GM23338 (cell line): ENCODE measurements around the gene CYP4F8.

Experiments used
- CREB1 ChIP-seq: fragments of 250-450 bp; sonication (Bioruptor Pico); IDR thresholded peaks from 2 replicates; pipeline ENCODE4 v1.5.0; 2020; ENCODE audit warnings: low read depth, mild to moderate bottlenecking, moderate library complexity
- EZH2 ChIP-seq: fragments of 200-600 bp; sonication (generic); IDR thresholded peaks from one replicate; pipeline ENCODE4 v1.8.0; 2017; ENCODE audit warnings: antibody characterized with exemption, mild to moderate bottlenecking, low read depth; ENCODE audit not compliant: unreplicated experiment
- EZH2phosphoT487 ChIP-seq: fragments of 200-600 bp; sonication (generic); IDR thresholded peaks from one replicate; pipeline ENCODE4 v1.8.1; 2018; ENCODE audit warnings: antibody characterized with exemption; ENCODE audit not compliant: unreplicated experiment
- JUNB ChIP-seq: IDR thresholded peaks from one replicate; pipeline ENCODE4 v1.6.1; 2016; ENCODE audit warnings: antibody characterized with exemption; ENCODE audit not compliant: unreplicated experiment
- POLR2AphosphoS5 ChIP-seq: IDR thresholded peaks from 2 replicates; pipeline ENCODE4 v1.6.1; 2016; ENCODE audit warnings: antibody characterized with exemption, low read depth
- REST ChIP-seq: IDR thresholded peaks from one replicate; pipeline ENCODE4 v1.6.1; 2018; ENCODE audit warnings: antibody characterized with exemption; ENCODE audit not compliant: unreplicated experiment
- ZNF331 ChIP-seq: fragments of 250-450 bp; sonication (Bioruptor Pico); IDR thresholded peaks from 2 replicates; pipeline ENCODE4 v1.5.0; 2020; ENCODE audit warnings: low read depth, mild to moderate bottlenecking, moderate library complexity
- TF ChIP-seq, protein P1 (sequence below), 2 experiments: fragments of 200-600 bp in 1 of 2; sonication (generic) in 1 of 2; conservative IDR thresholded peaks; 2 replicates each; pipeline versions ENCODE4 v1.5.1 to v1.6.1; 2016 to 2017; ENCODE audit warnings: antibody characterized with exemption in 2 of 2, low read depth in 2 of 2, mild to moderate bottlenecking in 2 of 2, moderate library complexity in 1 of 2
- TF ChIP-seq, protein P2 (sequence below): IDR thresholded peaks from 2 replicates; pipeline ENCODE4 v1.6.1; 2016; ENCODE audit warnings: antibody characterized with exemption

DNA sequence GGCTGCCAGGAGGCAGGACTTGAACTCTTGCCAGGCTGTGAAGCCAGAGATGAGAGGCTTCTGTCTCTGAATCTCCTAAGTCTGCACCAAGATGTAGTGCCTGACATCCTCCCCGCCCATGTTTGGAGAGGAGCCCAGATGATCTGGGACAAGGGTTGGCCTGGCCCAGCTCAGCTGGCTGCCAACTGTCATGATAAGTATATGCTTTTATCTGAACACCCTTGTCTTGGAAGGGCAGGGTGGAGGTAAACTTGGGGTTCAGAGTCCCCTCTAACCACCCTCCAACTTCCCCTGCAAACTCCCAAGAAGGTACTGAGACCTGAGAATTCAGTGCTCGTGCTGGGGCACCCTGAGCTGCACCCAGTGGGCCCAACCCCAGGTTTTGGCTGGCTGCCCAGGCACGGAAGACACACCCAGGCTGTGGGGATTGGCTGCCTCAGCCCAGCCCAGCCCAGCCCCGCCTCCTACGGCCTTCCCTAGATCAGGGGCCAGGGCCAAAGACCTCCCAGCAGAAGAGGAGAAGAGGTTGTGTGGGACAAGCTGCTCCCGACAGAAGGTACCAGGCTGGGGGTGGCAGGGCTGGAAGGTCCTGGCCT, 57.7 kb downstream of the CYP4F8 start, which contains the start of gene CYP4F12:
- no peak for TF ChIP-seq POLR2AphosphoS5
- TF ChIP-seq JUNB: no peak
- TF ChIP-seq, protein P1, sequence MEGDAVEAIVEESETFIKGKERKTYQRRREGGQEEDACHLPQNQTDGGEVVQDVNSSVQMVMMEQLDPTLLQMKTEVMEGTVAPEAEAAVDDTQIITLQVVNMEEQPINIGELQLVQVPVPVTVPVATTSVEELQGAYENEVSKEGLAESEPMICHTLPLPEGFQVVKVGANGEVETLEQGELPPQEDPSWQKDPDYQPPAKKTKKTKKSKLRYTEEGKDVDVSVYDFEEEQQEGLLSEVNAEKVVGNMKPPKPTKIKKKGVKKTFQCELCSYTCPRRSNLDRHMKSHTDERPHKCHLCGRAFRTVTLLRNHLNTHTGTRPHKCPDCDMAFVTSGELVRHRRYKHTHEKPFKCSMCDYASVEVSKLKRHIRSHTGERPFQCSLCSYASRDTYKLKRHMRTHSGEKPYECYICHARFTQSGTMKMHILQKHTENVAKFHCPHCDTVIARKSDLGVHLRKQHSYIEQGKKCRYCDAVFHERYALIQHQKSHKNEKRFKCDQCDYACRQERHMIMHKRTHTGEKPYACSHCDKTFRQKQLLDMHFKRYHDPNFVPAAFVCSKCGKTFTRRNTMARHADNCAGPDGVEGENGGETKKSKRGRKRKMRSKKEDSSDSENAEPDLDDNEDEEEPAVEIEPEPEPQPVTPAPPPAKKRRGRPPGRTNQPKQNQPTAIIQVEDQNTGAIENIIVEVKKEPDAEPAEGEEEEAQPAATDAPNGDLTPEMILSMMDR (conservative IDR thresholded peaks at IDR 0.05; ENCODE audit: low read depth in 2 of 2): no peak
- TF ChIP-seq, protein P2, sequence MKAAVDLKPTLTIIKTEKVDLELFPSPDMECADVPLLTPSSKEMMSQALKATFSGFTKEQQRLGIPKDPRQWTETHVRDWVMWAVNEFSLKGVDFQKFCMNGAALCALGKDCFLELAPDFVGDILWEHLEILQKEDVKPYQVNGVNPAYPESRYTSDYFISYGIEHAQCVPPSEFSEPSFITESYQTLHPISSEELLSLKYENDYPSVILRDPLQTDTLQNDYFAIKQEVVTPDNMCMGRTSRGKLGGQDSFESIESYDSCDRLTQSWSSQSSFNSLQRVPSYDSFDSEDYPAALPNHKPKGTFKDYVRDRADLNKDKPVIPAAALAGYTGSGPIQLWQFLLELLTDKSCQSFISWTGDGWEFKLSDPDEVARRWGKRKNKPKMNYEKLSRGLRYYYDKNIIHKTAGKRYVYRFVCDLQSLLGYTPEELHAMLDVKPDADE: no peak
- no peak for TF ChIP-seq CREB1 (CRISPR knock-in tag)
- TF ChIP-seq EZH2phosphoT487: no peak
- no peak for TF ChIP-seq EZH2
- no peak for TF ChIP-seq REST
- no peak for TF ChIP-seq ZNF331 (CRISPR knock-in tag)
